HuH-7 (cell line): ENCODE measurements around the gene ZSCAN18.

ENCODE experiments used
- DNase-seq: peaks from one replicate; pipeline ENCODE4 v3.0.0; 2011; ENCODE audit warnings: low spot score

Gene ZSCAN18

GRCh38 chr19:58086825-58087710, 11.0 kb downstream of the ZSCAN18 start:
- DNase-seq: no peak

GRCh38 chr19:58085348-58085875, 12.6 kb downstream of the ZSCAN18 start:
- DNase-seq: no peak

DNA sequence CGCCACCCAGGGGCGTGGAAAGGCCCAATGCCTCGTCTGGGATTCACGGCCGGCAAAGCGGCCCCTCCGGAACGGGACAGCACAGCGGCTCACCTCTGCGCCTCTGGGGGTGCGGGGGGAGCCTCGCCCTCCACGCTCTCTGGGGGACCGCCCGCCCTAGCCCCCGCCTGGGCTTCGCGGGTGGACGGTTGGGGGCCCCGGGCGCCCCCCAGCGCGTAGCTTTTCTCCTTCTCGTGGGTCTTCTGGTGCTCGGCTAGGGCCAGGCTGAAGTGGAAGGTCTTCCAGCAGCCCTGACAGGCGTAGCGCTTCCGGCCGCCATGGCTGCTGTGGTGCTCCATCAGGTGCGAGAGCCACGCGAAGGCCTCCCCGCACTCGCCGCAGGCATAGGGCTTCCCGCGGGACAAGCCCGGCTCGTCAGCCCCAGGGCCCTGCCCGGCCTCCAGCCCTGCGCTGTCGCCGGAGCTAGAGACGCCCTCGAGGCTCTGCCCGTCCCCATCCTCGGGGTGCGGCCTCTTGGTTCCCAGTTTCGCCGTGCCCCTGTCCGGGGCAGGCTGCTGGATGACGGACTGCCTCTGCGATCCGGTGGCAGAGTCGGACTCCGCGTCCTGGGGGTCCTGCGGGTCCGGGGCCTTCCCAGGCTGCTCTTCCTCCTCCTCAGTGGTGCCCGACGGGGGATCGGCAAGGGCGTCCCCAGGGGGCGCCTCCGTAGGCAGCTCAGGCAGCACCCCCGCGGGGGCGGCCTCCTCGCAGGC, 13.3 kb downstream of the ZSCAN18 start:
- DNase-seq: no peak

DNA sequence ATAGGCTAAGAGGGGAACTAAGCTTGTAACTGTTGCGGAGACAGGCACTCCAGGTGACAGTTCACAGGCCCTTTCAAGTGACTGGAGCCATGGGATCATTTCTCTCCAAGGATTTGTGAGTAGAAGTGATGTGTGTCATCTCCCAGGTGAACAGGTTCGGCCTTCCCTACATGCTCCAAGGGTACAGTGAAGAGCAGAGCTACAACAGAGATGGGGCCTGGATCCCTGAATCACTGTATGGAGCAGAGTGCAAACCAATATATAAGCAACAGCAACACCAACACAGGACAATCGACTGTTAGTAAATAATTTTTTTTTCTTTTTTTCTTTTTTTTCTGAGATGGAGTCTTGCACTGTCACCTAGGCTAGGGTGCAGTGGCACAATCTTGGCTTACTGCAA, 15.0 kb downstream of the ZSCAN18 start:
- no peak for DNase-seq

- DNase-seq: no peak
These were observed 18.2 kb downstream of the ZSCAN18 start for GRCh38 chr19:58079792-58080191.

- no peak for DNase-seq
These were observed 30.7 kb downstream of the ZSCAN18 start for GRCh38 chr19:58067240-58067912.

DNA sequence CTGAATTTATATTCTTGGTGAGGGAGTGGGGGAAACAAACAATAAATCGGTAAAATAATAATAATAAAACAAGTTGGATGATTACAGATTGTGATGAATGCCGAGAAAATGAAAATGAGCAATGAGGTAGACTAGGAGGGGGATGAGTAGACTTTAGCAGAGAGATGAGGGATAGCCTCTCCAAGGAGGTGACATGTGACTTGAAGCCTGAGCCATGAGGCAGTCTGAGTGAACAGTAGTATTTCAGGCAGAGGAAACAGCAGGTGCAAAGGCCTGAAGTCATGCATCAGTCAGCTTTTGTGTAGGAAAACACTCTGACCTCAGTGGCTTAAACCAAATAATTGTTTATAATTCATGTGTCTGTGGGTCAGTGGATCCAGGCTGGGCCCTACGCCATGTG, 34.3 kb downstream of the ZSCAN18 start:
- no peak for DNase-seq

DNA sequence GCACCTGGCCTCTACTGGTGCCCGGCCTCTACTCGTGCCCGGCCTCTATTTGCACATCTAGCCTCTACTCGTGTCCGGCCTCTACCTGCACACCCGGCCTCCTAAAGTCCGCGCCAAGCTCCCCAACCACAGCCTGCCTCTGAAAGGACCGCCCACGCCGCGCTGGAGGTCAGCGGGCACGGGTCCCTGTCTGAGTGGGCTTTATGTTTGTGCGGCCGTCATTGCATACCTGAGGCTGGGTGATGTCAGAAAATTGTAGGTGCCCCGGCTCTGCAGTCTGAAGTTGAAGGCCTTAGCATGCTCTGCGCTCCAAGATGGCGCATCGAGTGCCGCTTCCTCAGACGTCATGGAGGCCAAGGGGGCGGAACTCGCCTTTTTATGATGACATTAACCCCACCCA, 37.8 kb downstream of the ZSCAN18 start:
- DNase-seq: no peak

- no peak for DNase-seq
These were observed 38.4 kb downstream of the ZSCAN18 start for GRCh38 chr19:58059671-58060078.

- DNase-seq: no peak
These were observed 38.9 kb downstream of the ZSCAN18 start, which contains the start of gene ZNF135 for GRCh38 chr19:58059003-58059670. ZNF135 (plus strand) TSS chr19:58059282; CDS start chr19:58060003, 721 bp downstream.

- DNase-seq: no peak
These were observed 39.6 kb downstream of the ZSCAN18 start for GRCh38 chr19:58058467-58058866.

DNA sequence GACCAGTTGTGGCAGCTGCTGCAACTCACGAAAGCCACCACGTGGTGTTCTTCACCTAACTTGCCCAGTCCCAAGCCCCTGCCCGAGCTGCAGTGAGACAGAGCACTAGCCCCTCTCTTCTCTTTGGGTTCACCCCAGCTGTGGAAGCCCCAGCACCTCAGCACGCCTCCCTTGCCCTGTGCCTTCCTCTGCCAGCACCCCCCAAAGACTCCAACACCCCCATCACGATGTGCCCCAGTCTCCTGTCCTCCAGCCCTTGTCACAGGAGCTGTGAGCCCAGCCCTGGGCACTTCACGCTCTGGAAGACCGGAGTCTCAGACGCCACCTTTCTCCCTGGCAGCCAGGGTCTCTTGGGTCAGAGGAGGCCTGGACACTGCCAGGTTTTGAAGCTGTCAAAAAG, 41.2 kb downstream of the ZSCAN18 start:
- DNase-seq: no peak

DNA sequence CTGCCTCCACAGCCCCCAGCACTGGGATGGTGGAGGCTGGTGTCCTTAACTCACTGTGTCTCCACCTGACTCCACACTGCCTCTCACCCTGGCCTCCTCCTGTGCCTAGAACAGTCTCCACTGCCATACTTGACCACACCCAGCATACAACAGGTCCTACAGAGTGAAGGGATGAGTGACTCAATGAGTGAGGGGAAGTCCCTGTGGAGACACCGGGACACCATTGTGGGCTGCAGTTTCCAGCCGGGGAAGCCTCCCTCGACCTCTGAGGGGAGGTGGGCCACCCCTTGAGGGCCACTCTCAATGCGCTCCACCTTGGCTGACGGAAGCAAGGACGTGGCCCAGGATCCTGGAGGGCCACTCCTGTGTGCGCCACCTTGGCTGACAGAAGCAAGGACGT, 41.8 kb downstream of the ZSCAN18 start:
- DNase-seq: no peak

GRCh38 chr19:58054901-58055874, 42.8 kb downstream of the ZSCAN18 start:
- DNase-seq: no peak

GRCh38 chr19:58053480-58054156, 44.4 kb downstream of the ZSCAN18 start:
- DNase-seq: no peak

DNA sequence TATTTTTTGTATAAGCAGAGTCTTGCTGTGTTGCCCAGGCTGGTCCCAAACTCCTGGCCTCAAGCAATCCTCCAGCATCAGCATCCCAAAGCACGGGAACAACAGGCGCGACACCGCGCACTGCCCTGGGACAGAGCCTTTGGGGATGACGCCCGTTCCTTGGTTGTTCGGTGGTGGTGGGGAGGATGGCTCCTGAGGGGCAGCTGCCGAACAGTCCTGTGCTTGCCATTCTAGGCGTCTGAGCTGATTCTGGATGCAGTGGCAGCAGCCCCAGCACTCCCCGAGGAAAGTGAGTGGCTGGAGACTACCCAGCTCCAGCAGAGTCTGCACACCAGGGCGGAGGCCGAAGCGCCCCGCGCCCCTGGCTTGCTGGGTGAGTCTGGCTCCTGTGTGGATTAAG, 45.8 kb downstream of the ZSCAN18 start:
- DNase-seq: no peak

GRCh38 chr19:58047672-58048071, 50.4 kb downstream of the ZSCAN18 start:
- no peak for DNase-seq

- no peak for DNase-seq
These were observed 51.2 kb downstream of the ZSCAN18 start for GRCh38 chr19:58046856-58047255.

- DNase-seq: no peak
These were observed 52.5 kb downstream of the ZSCAN18 start for GRCh38 chr19:58045411-58046050.
